Ascending aorta (tissue), 2 donors: Measurements from ENCODE around the gene WNK2. TPM values are rescaled to one million over a fixed set of nuclear protein-coding genes. Genes with fewer than 3 reads are reported as not detected.

Experiments
- DNase-seq, 2 donors: peaks; one replicate each; pipeline ENCODE4 v3.0.0-alpha.2; 2019; ENCODE audit warnings: low spot score in 2 of 2
- H3K27ac ChIP-seq, 2 donors: fragments of 200-600 bp; sonication (generic); one replicate each; pipeline ENCODE4 v1.5.1; 2016 to 2017; ENCODE audit warnings: mild to moderate bottlenecking in 1 of 2
- H3K27me3 ChIP-seq: fragments of 200-600 bp; sonication (generic); one replicate; pipeline ENCODE4 v1.5.1; 2017
- H3K36me3 ChIP-seq, 2 donors: fragments of 200-600 bp; sonication (generic); one replicate each; pipeline ENCODE4 v1.5.1; 2016
- H3K4me1 ChIP-seq, 2 donors: fragments of 200-600 bp; sonication (generic); one replicate each; pipeline ENCODE4 v1.5.1; 2016 to 2017; ENCODE audit warnings: mild to moderate bottlenecking in 1 of 2
- H3K4me3 ChIP-seq, 2 donors: fragments of 200-600 bp; sonication (generic); one replicate each; pipeline ENCODE4 v1.5.1; 2016 to 2017; ENCODE audit warnings: mild to moderate bottlenecking in 1 of 2
- H3K9me3 ChIP-seq, 2 donors: fragments of 200-600 bp; sonication (generic); one replicate each; pipeline ENCODE4 v1.5.1; 2016
- CTCF ChIP-seq, 3 experiments: fragments of 200-600 bp in 2 of 3; fragments of 450-650 bp in 1 of 3; sonication (generic) in 2 of 3; IDR thresholded peaks; one replicate each; pipeline ENCODE4 v1.5.1; 2016 to 2019; ENCODE audit warnings: antibody characterized with exemption in 3 of 3, mild to moderate bottlenecking in 1 of 3, moderate library complexity in 1 of 3
- intact Hi-C: fragments of 100-400 bp; cut with DNase I; formaldehyde crosslinking; loops from one replicate; pipeline ENCODE4 v1.15.1; 2023
- total RNA-seq: library from RNA; depleted of rRNA; stranded (reverse); fragments of >200 nt; gene quantifications from one replicate; pipeline ENCODE4 v1.1.0, GENCODE V29; 2016

The WNK2 gene
- total RNA-seq, 1 donor from 2014 or later: not detected

GRCh38 chr9:93221044-93221443 is 37.1 kb downstream of the WNK2 start:
- DNase-seq: no peak
- no peaks in the 10 kb centered on the region for H3K27me3 ChIP-seq
- no peak overlapping the region for H3K4me3 ChIP-seq
- H3K9me3 ChIP-seq: no peaks in the 10 kb centered on the region
- H3K27ac ChIP-seq: no peak overlapping the region
- intact Hi-C loops: no loop called here
- no peaks in the 10 kb centered on the region for H3K4me1 ChIP-seq
- H3K36me3 ChIP-seq: no peaks in the 10 kb centered on the region
- TF ChIP-seq CTCF (IDR thresholded peaks at IDR 0.05): no peak

GRCh38 chr9:93222890-93223259 is 38.9 kb downstream of the WNK2 start:
- no peak for DNase-seq
- TF ChIP-seq CTCF (IDR thresholded peaks at IDR 0.05): no peak
- no peaks in the 10 kb centered on the region for H3K9me3 ChIP-seq
- no peaks in the 10 kb centered on the region for H3K27me3 ChIP-seq
- no peak overlapping the region for H3K27ac ChIP-seq
- no peaks in the 10 kb centered on the region for H3K4me1 ChIP-seq
- no peak overlapping the region for H3K4me3 ChIP-seq
- intact Hi-C loops: no loop called here
- no peaks in the 10 kb centered on the region for H3K36me3 ChIP-seq

GRCh38 chr9:93223260-93224180 is 39.6 kb downstream of the WNK2 start:
- intact Hi-C loops: no loop called here
- Histone ChIP-seq H3K36me3 (no peaks in the 10 kb centered on the region), H3K9me3 (no peaks in the 10 kb centered on the region), H3K27me3 (no peaks in the 10 kb centered on the region), H3K4me3 (no peak overlapping the region), H3K27ac (no peak overlapping the region), H3K4me1 (no peaks in the 10 kb centered on the region)
- no peak for TF ChIP-seq CTCF (IDR thresholded peaks at IDR 0.05)
- DNase-seq: no peak

- H3K27ac ChIP-seq: no peak overlapping the region
- intact Hi-C loops: no loop called here
Observed at GRCh38 chr9:93224591-93224990, 40.7 kb downstream of the WNK2 start.

GRCh38 chr9:93225417-93225816 is 41.5 kb downstream of the WNK2 start:
- Histone ChIP-seq H3K4me3 (no peak overlapping the region), H3K4me1 (no peaks in the 10 kb centered on the region), H3K36me3 (no peaks in the 10 kb centered on the region), H3K27me3 (no peaks in the 10 kb centered on the region), H3K27ac (no peak overlapping the region), H3K9me3 (no peaks in the 10 kb centered on the region)
- no peak for DNase-seq
- TF ChIP-seq CTCF (IDR thresholded peaks at IDR 0.05): no peak
- intact Hi-C loops: no loop called here

More at GRCh38 chr9:93224591-93224990, 40.7 kb downstream of the WNK2 start:
- TF ChIP-seq CTCF (IDR thresholded peaks at IDR 0.05): no peak
- Histone ChIP-seq H3K27me3 (no peaks in the 10 kb centered on the region), H3K4me1 (no peaks in the 10 kb centered on the region), H3K36me3 (no peaks in the 10 kb centered on the region), H3K9me3 (no peaks in the 10 kb centered on the region), H3K4me3 (no peak overlapping the region)
- no peak for DNase-seq
